H1 (cell line): Measurements from ENCODE around the gene ZDHHC16. TPM values are rescaled to one million over a fixed set of nuclear protein-coding genes. Genes with fewer than 3 reads are reported as not detected.

Experiments
- CTCF ChIA-PET: fragments of 300-600 bp; sonication (Branson Sonifier 250); formaldehyde crosslinking; loops from one replicate; lab custom pipeline; 2021; ENCODE audit not compliant: partially characterized antibody; lab: Charles Lee
- POLR2A ChIA-PET: fragments of 300-600 bp; sonication (Branson Sonifier 250); formaldehyde crosslinking; loops from one replicate; lab custom pipeline; 2021; ENCODE audit warnings: inconsistent platforms; ENCODE audit not compliant: partially characterized antibody; lab: Charles Lee
- DNase-seq, 2 experiments: peaks; one replicate each; pipeline versions ENCODE4 v3.0.0 to v3.0.0-alpha.2; 2010 to 2022; ENCODE audit warnings: low spot score in 2 of 2, low read depth in 1 of 2, mixed read lengths in 1 of 2
- FAIRE-seq: peaks from 2 replicates; lab custom pipeline; 2011; peaks lifted over from hg19 to GRCh38; lab: Jason Lieb, UNC
- H2AFZ ChIP-seq: 2 replicates; pipeline ENCODE4 v1.8.1; 2012; ENCODE audit warnings: low read length, inconsistent platforms
- H2AK5ac ChIP-seq: 2 replicates; pipeline ENCODE4 v1.6.1; 2013; ENCODE audit warnings: low read depth, low read length
- H2BK120ac ChIP-seq: replicated peaks from 2 replicates; pipeline ENCODE3; 2013; ENCODE audit warnings: low read depth, low read length, inconsistent platforms
- H2BK12ac ChIP-seq: 2 replicates; pipeline ENCODE4 v1.6.1; 2013; ENCODE audit warnings: low read depth, low read length
- H2BK15ac ChIP-seq: 2 replicates; pipeline ENCODE4 v1.6.1; 2013; ENCODE audit warnings: low read length
- H2BK20ac ChIP-seq: 2 replicates; pipeline ENCODE4 v1.6.1; 2013; ENCODE audit warnings: low read length
- H2BK5ac ChIP-seq: 2 replicates; pipeline ENCODE4 v1.6.1; 2013; ENCODE audit warnings: low read depth, low read length
- H3K14ac ChIP-seq: 2 replicates; pipeline ENCODE4 v1.6.1; 2013; ENCODE audit warnings: inconsistent platforms; ENCODE audit not compliant: insufficient read length
- H3K18ac ChIP-seq: 2 replicates; pipeline ENCODE4 v1.6.1; 2013; ENCODE audit warnings: low read length; ENCODE audit errors: extremely low read depth
- H3K23ac ChIP-seq: 2 replicates; pipeline ENCODE4 v1.6.1; 2013; ENCODE audit warnings: inconsistent platforms; ENCODE audit not compliant: insufficient read length
- H3K23me2 ChIP-seq: 2 replicates; pipeline ENCODE4 v1.6.1; 2013; ENCODE audit warnings: low read depth, low read length
- H3K27ac ChIP-seq: 2 replicates; pipeline ENCODE4 v1.6.1; 2011; ENCODE audit warnings: low read depth, low read length, inconsistent platforms
- H3K27me3 ChIP-seq, 4 experiments: replicated peaks in 1 of 4; 1 replicate in 1 of 4; 2 replicates in 3 of 4; pipeline versions ENCODE4 v1.6.1 to v1.8.1; 2011 to 2013; ENCODE audit warnings: low read length in 3 of 4, mild to moderate bottlenecking in 3 of 4, inconsistent platforms in 2 of 4, mixed read lengths in 2 of 4, moderate library complexity in 1 of 4; ENCODE audit not compliant: control insufficient read depth in 3 of 4, insufficient read depth in 3 of 4; ENCODE audit errors: extremely low read depth in 1 of 4
- H3K36me3 ChIP-seq, 4 experiments: 2 replicates each; pipeline versions ENCODE4 v1.6.1 to v1.8.1; 2011 to 2013; ENCODE audit warnings: mild to moderate bottlenecking in 4 of 4, low read length in 3 of 4, moderate library complexity in 2 of 4, control low read depth in 1 of 4, inconsistent platforms in 1 of 4; ENCODE audit not compliant: insufficient read depth in 4 of 4, control insufficient read depth in 2 of 4
- H3K4ac ChIP-seq: replicated peaks from 2 replicates; pipeline ENCODE3; 2013; ENCODE audit warnings: low read length, low read depth, mixed read lengths, inconsistent platforms; ENCODE audit not compliant: insufficient read length
- H3K4me1 ChIP-seq, 4 experiments: replicated peaks in 1 of 4; 1 replicate in 1 of 4; 2 replicates in 3 of 4; pipeline versions ENCODE4 v1.6.1 to v1.8.1; 2011 to 2013; ENCODE audit warnings: low read length in 3 of 4, inconsistent platforms in 2 of 4, mixed read lengths in 1 of 4; ENCODE audit not compliant: insufficient read depth in 4 of 4, control insufficient read depth in 3 of 4
- H3K4me2 ChIP-seq, 2 experiments: 2 replicates each; pipeline versions ENCODE4 v1.6.1 to v1.8.1; 2011 to 2013; ENCODE audit warnings: low read depth in 2 of 2, low read length in 2 of 2, control low read depth in 1 of 2, inconsistent platforms in 1 of 2, mild to moderate bottlenecking in 1 of 2; ENCODE audit not compliant: insufficient read depth in 1 of 2
- H3K4me3 ChIP-seq, 4 experiments: fragments of 200-600, 300-600 bp in 1 of 4; sonication (generic), shearing (Covaris generic), sonication (Bioruptor Twin) in 1 of 4; 2 replicates each; pipeline versions ENCODE4 v1.5.1 to v1.8.1; 2011 to 2016; ENCODE audit warnings: low read length in 4 of 4, low read depth in 3 of 4, control low read depth in 2 of 4, inconsistent platforms in 2 of 4, mild to moderate bottlenecking in 2 of 4, mixed read lengths in 1 of 4, moderate library complexity in 1 of 4; ENCODE audit not compliant: insufficient read depth in 2 of 4; ENCODE audit errors: extremely low read depth in 1 of 4
- H3K56ac ChIP-seq: replicated peaks from 2 replicates; pipeline ENCODE3; 2013; ENCODE audit warnings: low read depth, mild to moderate bottlenecking, mixed read lengths, low read length, inconsistent platforms; ENCODE audit not compliant: insufficient read length
- H3K79me1 ChIP-seq: 2 replicates; pipeline ENCODE4 v1.6.1; 2013; ENCODE audit warnings: low read depth, low read length, control low read depth
- H3K79me2 ChIP-seq, 2 experiments: 2 replicates each; pipeline versions ENCODE4 v1.6.1 to v1.8.1; 2012 to 2013; ENCODE audit warnings: low read length in 2 of 2, mild to moderate bottlenecking in 2 of 2, inconsistent platforms in 1 of 2; ENCODE audit not compliant: insufficient read depth in 2 of 2, control insufficient read depth in 1 of 2
- H3K9ac ChIP-seq, 4 experiments: replicated peaks in 1 of 4; 1 replicate in 1 of 4; 2 replicates in 3 of 4; pipeline versions ENCODE4 v1.6.1 to v1.8.1; 2011 to 2013; ENCODE audit warnings: low read depth in 3 of 4, low read length in 3 of 4, control low read depth in 2 of 4, mild to moderate bottlenecking in 2 of 4, moderate library complexity in 2 of 4, inconsistent platforms in 1 of 4; ENCODE audit errors: extremely low read depth in 1 of 4
- H3K9me3 ChIP-seq, 2 experiments: 2 replicates each; pipeline versions ENCODE4 v1.6.1 to v1.8.1; 2012 to 2013; ENCODE audit warnings: mild to moderate bottlenecking in 2 of 2, moderate library complexity in 2 of 2, control low read depth in 1 of 2, inconsistent platforms in 1 of 2, low read depth in 1 of 2, low read length in 1 of 2, mixed read lengths in 1 of 2; ENCODE audit not compliant: insufficient read depth in 2 of 2
- H4K20me1 ChIP-seq, 2 experiments: replicated peaks in 1 of 2; 2 replicates each; pipeline versions ENCODE3 to v1.8.1; 2011 to 2013; ENCODE audit warnings: inconsistent platforms in 2 of 2, low read length in 2 of 2, mild to moderate bottlenecking in 1 of 2; ENCODE audit not compliant: insufficient read depth in 2 of 2, control insufficient read depth in 1 of 2
- H4K5ac ChIP-seq: 2 replicates; pipeline ENCODE4 v1.6.1; 2013; ENCODE audit warnings: low read length, low read depth, mixed read lengths, inconsistent platforms; ENCODE audit not compliant: insufficient read length
- H4K8ac ChIP-seq: 2 replicates; pipeline ENCODE4 v1.8.0; 2013; ENCODE audit warnings: mild to moderate bottlenecking, moderate library complexity, low read length, inconsistent platforms; ENCODE audit not compliant: insufficient read depth; ENCODE audit errors: extremely low read depth
- H4K91ac ChIP-seq: replicated peaks from 2 replicates; pipeline ENCODE3; 2013; ENCODE audit warnings: low read length, mixed read lengths, inconsistent platforms; ENCODE audit not compliant: insufficient read length
- BACH1 ChIP-seq: IDR thresholded peaks from 2 replicates; pipeline ENCODE4 v1.6.1; 2012; ENCODE audit warnings: low read length, improper control_type of control experiment
- CREB1 ChIP-seq: IDR thresholded peaks from 2 replicates; pipeline ENCODE4 v1.6.1; 2012; ENCODE audit warnings: inconsistent platforms
- JUN ChIP-seq: IDR thresholded peaks from 2 replicates; pipeline ENCODE4 v1.6.1; 2011; ENCODE audit warnings: low read depth, mild to moderate bottlenecking, improper control_type of control experiment, low read length
- RAD21 ChIP-seq, 2 experiments: IDR thresholded peaks in 1 of 2; conservative IDR thresholded peaks in 1 of 2; 2 replicates each; pipeline ENCODE4 v1.6.1; 2011; ENCODE audit warnings: low read depth in 2 of 2, low read length in 2 of 2, improper control_type of control experiment in 1 of 2, inconsistent platforms in 1 of 2, mild to moderate bottlenecking in 1 of 2, moderate library complexity in 1 of 2
- SP4 ChIP-seq: IDR thresholded peaks from 2 replicates; pipeline ENCODE4 v1.6.1; 2012; ENCODE audit warnings: low read length, inconsistent platforms
- TAF7 ChIP-seq: optimal IDR thresholded peaks from 2 replicates; pipeline ENCODE3; 2011; ENCODE audit warnings: low read depth, mild to moderate bottlenecking, inconsistent platforms, low read length, moderate library complexity, borderline replicate concordance
- TBP ChIP-seq: IDR thresholded peaks from 2 replicates; pipeline ENCODE4 v1.6.1; 2011; ENCODE audit warnings: low read depth, low read length, improper control_type of control experiment
- TEAD4 ChIP-seq: IDR thresholded peaks from 2 replicates; pipeline ENCODE4 v1.6.1; 2012; ENCODE audit warnings: low read depth, low read length, inconsistent platforms, mixed read lengths
- WGBS, 2 experiments: shearing (Covaris generic) in 1 of 2; methylation state at CpG; one replicate each; pipeline versions ENCODE4 v1.1.6 to v1.1.7; 2013 to 2015; ENCODE audit warnings: low lambda C conversion rate in 2 of 2, mixed read lengths in 2 of 2, inconsistent platforms in 1 of 2, low coverage in 1 of 2, missing lambda C conversion rate in 1 of 2; ENCODE audit not compliant: insufficient replicate concordance in 2 of 2, insufficient coverage in 1 of 2, insufficient read length in 1 of 2; ENCODE audit errors: extremely low coverage in 1 of 2, missing lambda C conversion rate in 1 of 2; 5-methylcytosine and 5-hydroxymethylcytosine counted together
- long read RNA-seq, 2 experiments: library from RNA in 1 of 2; library from capped mRNA in 1 of 2; stranded (forward); transcript quantifications; one replicate each; pipeline ENCODE4 v2.0.0, GENCODE V29; 2021; ENCODE audit warnings: inconsistent platforms in 1 of 2
- polyA minus RNA-seq, 3 experiments: library from RNA; depleted of rRNA, polyadenylated mRNA; stranded (reverse); fragments of >200 nt; gene quantifications; 1 replicate in 2 of 3; 2 replicates in 1 of 3; pipeline ENCODE4 v1.2.3, GENCODE V29; 2011
- polyA plus RNA-seq, 7 experiments: library from polyadenylated mRNA; depleted of rRNA in 3 of 7; stranded (reverse) in 5 of 7; unstranded in 2 of 7; fragments of >200 nt in 5 of 7; fragments of 200-250 nt in 2 of 7; gene quantifications; 1 replicate in 5 of 7; 2 replicates in 1 of 7; 4 replicates in 1 of 7; pipeline versions ENCODE4 v1.2.1 to v1.2.3, GENCODE V29; 2011 to 2013; ENCODE audit warnings: missing spikeins in 2 of 7, mixed read lengths in 2 of 7
- total RNA-seq: library from RNA; stranded (reverse); fragmentation: NEBNext Ultra II Directional; extraction: Animal tissue kit (Norgen Biotek cat#: 25700); gene quantifications from 2 replicates; pipeline ENCODE4 v1.2.1, GENCODE V29; 2021

Gene ZDHHC16
- total RNA-seq (45.9 and 50.4 TPM in 2 replicates), polyA plus RNA-seq (2011; rRNA removed) (108 and 127 TPM in 2 replicates), polyA minus RNA-seq (2011; rRNA and poly(A)+ RNA removed) (130 and 144 TPM in 2 replicates)
- polyA plus RNA-seq (2011; cell fraction: cytosol; rRNA removed) = 76.0 TPM
- 84.2 TPM for polyA plus RNA-seq (2011; cell fraction: nucleus; rRNA removed)
- polyA plus RNA-seq (2012, experiment 1 of 2) = 31.8 to 50.0 TPM (median 46.4 TPM) in 4 replicates
- 59.6 TPM for polyA plus RNA-seq (2012, experiment 2 of 2)
- polyA plus RNA-seq (2013, experiment 1 of 2) = 39.2 TPM
- 45.5 TPM for polyA plus RNA-seq (2013, experiment 2 of 2)
- polyA minus RNA-seq (2011; cell fraction: cytosol; rRNA and poly(A)+ RNA removed) = 39.4 TPM
- polyA minus RNA-seq (2011; cell fraction: nucleus; rRNA and poly(A)+ RNA removed) = 43.8 TPM
- long read RNA-seq, experiment 1, transcript ZDHHC16-202 (10 exons, 1,718 nt) = major isoform, 7 of 56 reads
- long read RNA-seq, experiment 1, transcript ZDHHC16-206 (11 exons, 1,798 nt) = minor isoform, 6 of 56 reads
- long read RNA-seq, experiment 1, partial matches to known transcripts = 24 of 56 reads
- long read RNA-seq, experiment 1, other reads (novel, unspliced or antisense) = 14 of 56 reads
- long read RNA-seq, experiment 2, partial matches to known transcripts = 0 of 4 reads
- long read RNA-seq, experiment 2, other reads (novel, unspliced or antisense) = 3 of 4 reads

DNA sequence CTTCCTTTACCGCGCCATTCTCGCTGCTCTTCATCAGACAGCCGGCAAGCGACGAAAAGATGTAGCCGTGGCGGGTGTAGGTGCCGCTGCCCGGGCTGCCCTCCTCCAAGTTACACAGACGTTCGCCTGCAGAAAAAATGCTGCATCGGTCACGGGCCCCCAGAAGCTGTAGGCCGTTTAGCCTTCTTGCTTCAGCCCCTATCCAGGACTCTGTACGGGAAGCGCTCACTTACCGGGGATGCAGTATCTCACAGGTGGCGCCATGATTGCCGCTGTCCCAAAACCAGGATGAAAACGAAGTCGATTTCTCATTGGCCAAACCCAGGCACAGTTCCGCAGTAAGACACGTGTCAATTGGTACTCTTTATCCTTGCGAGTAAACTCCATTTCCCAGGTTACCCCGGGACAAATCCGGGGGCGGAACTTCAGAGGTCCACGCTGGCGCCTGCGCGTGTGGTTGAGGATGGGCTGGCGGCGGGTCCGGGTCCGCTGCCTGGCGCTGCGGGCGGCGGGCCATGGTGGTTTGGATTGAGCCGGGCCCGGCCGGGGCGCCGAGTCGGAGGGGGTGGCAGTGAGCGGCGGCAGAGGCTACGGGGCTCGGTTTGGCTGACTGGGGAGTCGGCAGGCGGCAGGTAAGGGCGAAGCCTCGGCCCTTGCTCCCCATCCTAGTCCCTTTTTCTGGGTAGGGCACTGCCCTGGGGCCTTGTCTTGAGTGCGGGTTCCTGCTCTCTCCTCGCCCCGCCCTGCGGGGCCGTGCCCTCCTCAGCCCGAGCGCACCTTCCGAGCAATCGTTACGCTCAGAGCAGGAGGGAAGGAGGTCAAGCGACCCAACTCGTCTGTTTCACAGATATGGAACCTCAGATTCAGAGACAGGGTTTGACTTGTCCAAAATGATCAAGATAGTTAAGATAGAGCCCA lies at the start of gene ZDHHC16, which contains the start of gene EXOSC1:
TSS of gene ZDHHC16 (plus strand) at position 454 of the 918 bp plus-strand sequence. CDS start 5,501 bp downstream, outside the sequence.
TSS of gene EXOSC1 (minus strand) at position 285 of the 918 bp plus-strand sequence. CDS start at position 264, 21 bp downstream.
- Histone ChIP-seq H3K79me2 (peaks cover 15 to 42% of the 10 kb centered on the region in 2 experiments), H2AK5ac (peak within 1 kb of the TSS; percentile 40; the same call in 1 of the 2 replicates), H3K14ac (no peak within 1 kb of the TSS), H4K5ac (peak within 1 kb of the TSS; percentile 79), H3K56ac (peak within 1 kb of the TSS; percentile 81), H2BK5ac (peak within 1 kb of the TSS; percentile 66), H4K20me1 (peaks cover 0 to 4% of the 10 kb centered on the region in 2 experiments), H3K9ac (peak within 1 kb of the TSS; percentile 75 to 92 (median 86)), H4K8ac (peak within 1 kb of the TSS; percentile 98), H3K4me3 (peak within 1 kb of the TSS; percentile 78 to 98 (median 87)), H3K23me2 (peaks cover 7% of the 10 kb centered on the region), H2BK20ac (no peak within 1 kb of the TSS), H2AFZ (peak within 1 kb of the TSS; percentile 79), H3K9me3 (no peaks in the 10 kb centered on the region), H3K27me3 (no peaks in the 10 kb centered on the region), H2BK12ac (peak within 1 kb of the TSS; percentile 45; the same call in 1 of the 2 replicates), H2BK15ac (no peak within 1 kb of the TSS), H3K18ac (peak within 1 kb of the TSS; percentile 97), H3K36me3 (peaks cover 2 to 11% (median 9%) of the 10 kb centered on the region in 4 experiments; a peak in 5 of 8 replicates), H3K4me2 (peak within 1 kb of the TSS; percentile 85 to 88), H3K4ac (peak within 1 kb of the TSS; percentile 62), H3K4me1 (peaks cover 0 to 8% (median under 1%) of the 10 kb centered on the region in 4 experiments; a peak in 5 of 7 replicates), H2BK120ac (no peak within 1 kb of the TSS), H3K27ac (peak within 1 kb of the TSS; percentile 78), H3K23ac (no peak within 1 kb of the TSS), H4K91ac (no peak within 1 kb of the TSS), H3K79me1 (peaks cover 13% of the 10 kb centered on the region)
- POLR2A ChIA-PET = interaction anchor here (1.0 to 13.8 kb wide), 7 partner anchors 9 to 39 kb away, joined by 3 to 185 read pairs (median 5); no protein-coding TSS in a partner anchor
- CTCF ChIA-PET = interaction anchor here (1.1 to 2.5 kb wide), 2 partner anchors 18 to 38 kb away, joined by 3 to 19 read pairs; no protein-coding TSS in a partner anchor
- 4% methylated on average over 64 of the region's 66 CpGs; no CpG with 5 or more reads in 1 of the 2 experiments for WGBS, 2 experiments
- DNase-seq (peak; percentile 86 to 94), FAIRE-seq (peak; percentile 92)
- TF ChIP-seq TEAD4 (no peak), SP4 (no peak), TAF7 (peak; percentile 37), RAD21 (IDR thresholded peaks at IDR 0.05 in 1 of 2, conservative IDR thresholded peaks at IDR 0.05 in 1 of 2; ENCODE audit: low read depth in 2 of 2, low read length in 2 of 2) (no peak; a peak in 1 of 4 replicates), TBP (peak; percentile 63), BACH1 (no peak), JUN (no peak), CREB1 (peak; percentile 27)
